ENCODE measurements around the gene ANKRD13A. TPM values are rescaled to one million over a fixed set of nuclear protein-coding genes. Genes with fewer than 3 reads are reported as not detected.
"Not testable (repeated sequence)": the region's sequence is repeated elsewhere in the genome, so short reads cannot be mapped to it uniquely, and the experiment has no call there.

Gene ANKRD13A
- total RNA-seq, 2 donors from 2014 or later, result 64.7 to 65.2 TPM

GRCh38 chr12:109996483-109996853 lies 2.8 kb upstream of the ANKRD13A start:
- Mint-ChIP-seq H3K36me3 (peaks cover 8 to 20% of the 10 kb centered on the region in 2 donors), H3K9me3 (no peaks in the 10 kb centered on the region), H3K27ac (peak overlapping the region; percentile 89 to 92)
- ATAC-seq (no peak), DNase-seq (ENCODE audit: low spot score in 2 of 2) (no peak)

GRCh38 chr12:109997393-109997792 lies 1.8 kb upstream of the ANKRD13A start:
- peak overlapping the region in 1 of 2 donors; percentile 96 for H3K27ac Mint-ChIP-seq
- ATAC-seq (no peak), DNase-seq (ENCODE audit: low spot score in 2 of 2) (no peak)
- H3K36me3 Mint-ChIP-seq, result peaks cover 5 to 18% of the 10 kb centered on the region in 2 donors
- no peaks in the 10 kb centered on the region for H3K9me3 Mint-ChIP-seq

- DNase-seq (ENCODE audit: low spot score in 2 of 2) (no peak), ATAC-seq (no peak)
- no peaks in the 10 kb centered on the region for H3K9me3 Mint-ChIP-seq
- peak overlapping the region; percentile 96 to 99 for H3K27ac Mint-ChIP-seq
- H3K36me3 Mint-ChIP-seq, result peaks cover 7 to 18% of the 10 kb centered on the region in 2 donors
Observed at GRCh38 chr12:109998241-109998903, 858 bp upstream of the ANKRD13A start.

- no peak for DNase-seq (ENCODE audit: low spot score in 2 of 2)
- H3K27ac Mint-ChIP-seq, result peak overlapping the region; percentile 96 to 98
- no peak for ATAC-seq
- H3K36me3 Mint-ChIP-seq, result peaks cover 10 to 17% of the 10 kb centered on the region in 2 donors
- no peaks in the 10 kb centered on the region for H3K9me3 Mint-ChIP-seq
Observed at GRCh38 chr12:109999649-109999971, 380 bp downstream of the ANKRD13A start.

- DNase-seq (ENCODE audit: low spot score in 2 of 2) (no peak), ATAC-seq (no peak)
- H3K9me3 Mint-ChIP-seq, result no peaks in the 10 kb centered on the region
- H3K27ac Mint-ChIP-seq, result peak overlapping the region; percentile 96 to 98
- H3K36me3 Mint-ChIP-seq, result peaks cover 10 to 13% of the 10 kb centered on the region in 2 donors
Observed at GRCh38 chr12:109999983-110000505, 814 bp downstream of the ANKRD13A start.

GRCh38 chr12:110001596-110001995 lies 2.4 kb downstream of the ANKRD13A start:
- Mint-ChIP-seq H3K36me3 (peaks cover 6 to 16% of the 10 kb centered on the region in 2 donors), H3K9me3 (no peaks in the 10 kb centered on the region), H3K27ac (no peak overlapping the region)
- no peak for ATAC-seq
- DNase-seq (ENCODE audit: low spot score in 2 of 2), result no peak

- ATAC-seq (no peak), DNase-seq (ENCODE audit: low spot score in 2 of 2) (no peak)
- H3K27ac Mint-ChIP-seq, result peak overlapping the region in 1 of 2 donors; percentile 21
- peaks cover 6 to 19% of the 10 kb centered on the region in 2 donors for H3K36me3 Mint-ChIP-seq
- H3K9me3 Mint-ChIP-seq, result no peaks in the 10 kb centered on the region
Observed at GRCh38 chr12:110002676-110003515, 3.7 kb downstream of the ANKRD13A start.

- DNase-seq (ENCODE audit: low spot score in 2 of 2) (no peak), ATAC-seq (peak; percentile 84 to 85)
- H3K36me3 Mint-ChIP-seq, result peaks cover 6 to 22% of the 10 kb centered on the region in 2 donors
- H3K9me3 Mint-ChIP-seq, result no peaks in the 10 kb centered on the region
- peak overlapping the region in 1 of 2 donors; percentile 25 for H3K27ac Mint-ChIP-seq
Observed at GRCh38 chr12:110004598-110004997, 5.4 kb downstream of the ANKRD13A start.

GRCh38 chr12:110005319-110005973 lies 6.2 kb downstream of the ANKRD13A start:
- H3K36me3 Mint-ChIP-seq, result peaks cover 0 to 17% of the 10 kb centered on the region in 2 donors
- no peaks in the 10 kb centered on the region for H3K9me3 Mint-ChIP-seq
- peak overlapping the region; percentile 65 to 89 for H3K27ac Mint-ChIP-seq
- ATAC-seq, result peak; percentile 62 to 70
- no peak for DNase-seq (ENCODE audit: low spot score in 2 of 2)

GRCh38 chr12:110006115-110006514 lies 6.9 kb downstream of the ANKRD13A start:
- no peak for DNase-seq (ENCODE audit: low spot score in 2 of 2)
- H3K36me3 Mint-ChIP-seq, result peaks cover 0 to 17% of the 10 kb centered on the region in 2 donors
- ATAC-seq, result no peak
- no peaks in the 10 kb centered on the region for H3K9me3 Mint-ChIP-seq
- H3K27ac Mint-ChIP-seq, result no peak overlapping the region

- DNase-seq (ENCODE audit: low spot score in 2 of 2) (no peak), ATAC-seq (no peak)
- Mint-ChIP-seq H3K27ac (no peak overlapping the region), H3K9me3 (no peaks in the 10 kb centered on the region), H3K36me3 (peaks cover 0 to 26% of the 10 kb centered on the region in 2 donors)
Observed at GRCh38 chr12:110007881-110008280, 8.7 kb downstream of the ANKRD13A start.

GRCh38 chr12:110008681-110009398 lies 9.6 kb downstream of the ANKRD13A start:
- DNase-seq (ENCODE audit: low spot score in 2 of 2); H3K9me3 Mint-ChIP-seq: not testable (repeated sequence)
- H3K27ac Mint-ChIP-seq, result peak overlapping the region; percentile 8 to 39
- ATAC-seq, result peak; percentile 26 to 42
- peaks cover 0 to 21% of the 10 kb centered on the region in 2 donors for H3K36me3 Mint-ChIP-seq

GRCh38 chr12:110010853-110011723 lies 11.9 kb downstream of the ANKRD13A start:
- Mint-ChIP-seq H3K27ac (peak overlapping the region in 1 of 2 donors; percentile 59), H3K36me3 (peaks cover 0 to 20% of the 10 kb centered on the region in 2 donors), H3K9me3 (no peaks in the 10 kb centered on the region)
- DNase-seq (ENCODE audit: low spot score in 2 of 2) (no peak), ATAC-seq (no peak)

- no peaks in the 10 kb centered on the region for H3K9me3 Mint-ChIP-seq
- peaks cover 0 to 16% of the 10 kb centered on the region in 2 donors for H3K36me3 Mint-ChIP-seq
- DNase-seq (ENCODE audit: low spot score in 2 of 2) (no peak), ATAC-seq (no peak)
- H3K27ac Mint-ChIP-seq, result peak overlapping the region; percentile 8 to 58
Observed at GRCh38 chr12:110012137-110012536, 12.9 kb downstream of the ANKRD13A start.

GRCh38 chr12:110012659-110013058 lies 13.4 kb downstream of the ANKRD13A start:
- DNase-seq (ENCODE audit: low spot score in 2 of 2), result no peak
- Mint-ChIP-seq H3K36me3 (peaks cover 0 to 15% of the 10 kb centered on the region in 2 donors), H3K9me3 (no peaks in the 10 kb centered on the region), H3K27ac (peak overlapping the region; percentile 8 to 58)
- ATAC-seq, result no peak

Data from activated naive CD4-positive, alpha-beta T cell treated with anti-CD3 and anti-CD28 coated beads, Interleukin-2, amount 50 U/mL, for 72 hours (primary cell).